Loucy (cell line): ENCODE data around the gene ADARB2.

Experiments
- H2AFZ ChIP-seq: fragments of 200-600 bp; sonication (generic); 2 replicates; pipeline ENCODE4 v1.6.0; 2016; ENCODE audit warnings: antibody characterized with exemption, mild to moderate bottlenecking, low read length, moderate library complexity
- H3F3A ChIP-seq: fragments of 200-600 bp; 2 replicates; pipeline ENCODE4 v1.6.0; 2016; ENCODE audit warnings: antibody characterized with exemption, low read depth, mild to moderate bottlenecking
- H3K27me3 ChIP-seq: fragments of 200-600 bp; sonication (generic); 2 replicates; pipeline ENCODE4 v1.6.1; 2014; ENCODE audit warnings: low read length, mild to moderate bottlenecking; ENCODE audit not compliant: insufficient read depth, poor library complexity, severe bottlenecking
- H3K36me3 ChIP-seq: fragments of 200-600 bp; sonication (generic); 2 replicates; pipeline ENCODE4 v1.6.1; 2016; ENCODE audit warnings: low read length; ENCODE audit not compliant: insufficient read depth
- H3K4me1 ChIP-seq: fragments of 200-600 bp; sonication (generic); 2 replicates; pipeline ENCODE4 v1.5.1; 2014; ENCODE audit warnings: low read length, mild to moderate bottlenecking; ENCODE audit not compliant: insufficient read depth, poor library complexity, severe bottlenecking
- H3K4me2 ChIP-seq: fragments of 200-600 bp; sonication (generic); 2 replicates; pipeline ENCODE4 v1.6.0; 2014; ENCODE audit warnings: antibody characterized with exemption, low read length, low read depth, mild to moderate bottlenecking; ENCODE audit not compliant: poor library complexity, severe bottlenecking
- H3K4me3 ChIP-seq: fragments of 200-600 bp; sonication (generic); 2 replicates; pipeline ENCODE4 v1.5.1; 2014; ENCODE audit warnings: low read length, mild to moderate bottlenecking, mixed read lengths; ENCODE audit not compliant: poor library complexity, severe bottlenecking
- H3K79me2 ChIP-seq: fragments of 200-600 bp; sonication (generic); 2 replicates; pipeline ENCODE4 v1.6.1; 2014; ENCODE audit warnings: low read length; ENCODE audit not compliant: insufficient read depth
- H3K9ac ChIP-seq: fragments of 200-600 bp; sonication (generic); 2 replicates; pipeline ENCODE4 v1.6.0; 2014; ENCODE audit warnings: mild to moderate bottlenecking, low read depth, low read length, moderate library complexity; ENCODE audit not compliant: poor library complexity, severe bottlenecking
- H3K9me2 ChIP-seq: fragments of 200-600 bp; sonication (generic); replicated peaks from 2 replicates; pipeline ENCODE4 v1.6.1; 2016; ENCODE audit warnings: low read depth, low read length, mixed read lengths
- H3K9me3 ChIP-seq: fragments of 200-600 bp; sonication (generic); 2 replicates; pipeline ENCODE4 v1.6.1; 2014; ENCODE audit warnings: mild to moderate bottlenecking, antibody characterized with exemption, low read length, low read depth; ENCODE audit not compliant: insufficient read depth
- H4K20me1 ChIP-seq: fragments of 200-600 bp; sonication (generic); 2 replicates; pipeline ENCODE4 v1.6.0; 2014; ENCODE audit warnings: antibody characterized with exemption, low read length, mild to moderate bottlenecking; ENCODE audit not compliant: insufficient read depth, poor library complexity, severe bottlenecking
- CTCF ChIP-seq: fragments of 200-600 bp; sonication (generic); conservative IDR thresholded peaks from 2 replicates; pipeline ENCODE4 v1.5.1; 2014; ENCODE audit warnings: mild to moderate bottlenecking, antibody characterized with exemption, low read length
- EZH2phosphoT487 ChIP-seq: fragments of 200-600 bp; IDR thresholded peaks from 2 replicates; pipeline ENCODE4 v1.6.1; 2018; ENCODE audit warnings: antibody characterized with exemption, mild to moderate bottlenecking, moderate library complexity, borderline replicate concordance

The ADARB2 gene

GRCh38 chr10:1196656-1197055, 540.7 kb downstream of the ADARB2 start:
- Histone ChIP-seq H3K9ac (no peak overlapping the region), H3K4me2 (no peak overlapping the region), H4K20me1 (no peaks in the 10 kb centered on the region), H3K9me2 (no peaks in the 10 kb centered on the region), H3K4me1 (no peaks in the 10 kb centered on the region), H3K27me3 (no peaks in the 10 kb centered on the region), H2AFZ (no peak overlapping the region), H3K79me2 (no peaks in the 10 kb centered on the region), H3K36me3 (no peaks in the 10 kb centered on the region), H3K4me3 (no peak overlapping the region), H3K9me3 (no peaks in the 10 kb centered on the region), H3F3A (no peaks in the 10 kb centered on the region)
- TF ChIP-seq CTCF (no peak), EZH2phosphoT487 (no peak)

- Histone ChIP-seq H3K4me3 (no peak overlapping the region), H3K27me3 (no peaks in the 10 kb centered on the region), H3K4me2 (no peak overlapping the region), H3K79me2 (no peaks in the 10 kb centered on the region), H3K9me3 (no peaks in the 10 kb centered on the region), H2AFZ (no peak overlapping the region), H4K20me1 (no peaks in the 10 kb centered on the region), H3K9me2 (no peaks in the 10 kb centered on the region), H3K9ac (no peak overlapping the region), H3F3A (no peaks in the 10 kb centered on the region), H3K36me3 (no peaks in the 10 kb centered on the region), H3K4me1 (no peaks in the 10 kb centered on the region)
- no peak for TF ChIP-seq EZH2phosphoT487
- no peak for TF ChIP-seq CTCF
These were observed 541.5 kb downstream of the ADARB2 start for GRCh38 chr10:1195828-1196227.

- Histone ChIP-seq H3K4me1 (no peaks in the 10 kb centered on the region), H3K36me3 (no peaks in the 10 kb centered on the region), H3K9ac (no peak overlapping the region), H2AFZ (no peak overlapping the region), H3K79me2 (no peaks in the 10 kb centered on the region), H3K4me2 (no peak overlapping the region), H3K27me3 (no peaks in the 10 kb centered on the region), H3F3A (no peaks in the 10 kb centered on the region), H3K9me2 (no peaks in the 10 kb centered on the region), H3K9me3 (no peaks in the 10 kb centered on the region), H3K4me3 (no peak overlapping the region), H4K20me1 (no peaks in the 10 kb centered on the region)
- no peak for TF ChIP-seq CTCF
- TF ChIP-seq EZH2phosphoT487, result no peak
These were observed 543.2 kb downstream of the ADARB2 start for GRCh38 chr10:1194161-1194560.
